Measurements from ENCODE around the gene CEPT1.

DNA sequence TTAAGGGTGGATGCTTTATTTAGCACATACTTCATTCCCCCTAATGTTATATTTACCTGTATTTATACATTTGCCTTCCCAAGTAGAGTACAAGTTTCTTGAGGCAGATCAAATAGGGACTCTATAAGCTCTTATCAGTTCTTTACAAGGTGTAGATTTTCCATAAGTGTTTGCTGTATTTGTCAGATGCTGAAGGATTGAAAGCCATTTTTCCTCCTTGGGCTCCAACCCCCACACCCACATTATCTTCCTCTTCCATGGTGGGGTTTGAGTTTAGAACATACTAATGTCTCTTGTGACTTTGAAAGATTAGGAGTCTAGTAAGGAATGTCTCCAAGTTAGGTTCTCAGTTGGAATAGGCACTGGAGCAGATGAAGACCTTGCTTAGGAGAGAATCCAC, 85.1 kb downstream of the CEPT1 start:
- TF ChIP-seq, protein P1, sequence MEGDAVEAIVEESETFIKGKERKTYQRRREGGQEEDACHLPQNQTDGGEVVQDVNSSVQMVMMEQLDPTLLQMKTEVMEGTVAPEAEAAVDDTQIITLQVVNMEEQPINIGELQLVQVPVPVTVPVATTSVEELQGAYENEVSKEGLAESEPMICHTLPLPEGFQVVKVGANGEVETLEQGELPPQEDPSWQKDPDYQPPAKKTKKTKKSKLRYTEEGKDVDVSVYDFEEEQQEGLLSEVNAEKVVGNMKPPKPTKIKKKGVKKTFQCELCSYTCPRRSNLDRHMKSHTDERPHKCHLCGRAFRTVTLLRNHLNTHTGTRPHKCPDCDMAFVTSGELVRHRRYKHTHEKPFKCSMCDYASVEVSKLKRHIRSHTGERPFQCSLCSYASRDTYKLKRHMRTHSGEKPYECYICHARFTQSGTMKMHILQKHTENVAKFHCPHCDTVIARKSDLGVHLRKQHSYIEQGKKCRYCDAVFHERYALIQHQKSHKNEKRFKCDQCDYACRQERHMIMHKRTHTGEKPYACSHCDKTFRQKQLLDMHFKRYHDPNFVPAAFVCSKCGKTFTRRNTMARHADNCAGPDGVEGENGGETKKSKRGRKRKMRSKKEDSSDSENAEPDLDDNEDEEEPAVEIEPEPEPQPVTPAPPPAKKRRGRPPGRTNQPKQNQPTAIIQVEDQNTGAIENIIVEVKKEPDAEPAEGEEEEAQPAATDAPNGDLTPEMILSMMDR (conservative IDR thresholded peaks at IDR 0.05): no peak
- no peak for TF ChIP-seq ZFX (IDR thresholded peaks at IDR 0.05)
